ENCODE measurements around the gene FBXW12.

- TF ChIP-seq POLR2AphosphoS5 (IDR thresholded peaks at IDR 0.05; ENCODE audit: insufficient read depth, low read depth, low read length) (no peak), CTCF (IDR thresholded peaks at IDR 0.05; ENCODE audit: extremely low read depth in 1 of 2, insufficient read depth in 1 of 2, low read depth in 1 of 2, low read length in 2 of 2) (no peak), JUN (IDR thresholded peaks at IDR 0.05; ENCODE audit: borderline replicate concordance, insufficient read depth, insufficient read length, low read depth) (no peak), POLR2A (IDR thresholded peaks at IDR 0.05; ENCODE audit: low read depth, low read length) (no peak), EZH2 (IDR thresholded peaks at IDR 0.05; ENCODE audit: borderline replicate concordance, low read depth, low read length, severe bottlenecking) (no peak), MAX (IDR thresholded peaks at IDR 0.05; ENCODE audit: insufficient read depth, insufficient read length) (no peak), GATA2 (IDR thresholded peaks at IDR 0.05; ENCODE audit: insufficient read depth, insufficient read length, low read depth, low read length) (no peak)
Observed at GRCh38 chr3:48404440-48405342, 32.7 kb downstream of the FBXW12 start.
